ENCODE measurements around the gene LRRTM3.

Gene LRRTM3

GRCh38 chr10:67033878-67034277 lies 108.0 kb downstream of the LRRTM3 start:
- no peak for DNase-seq (ENCODE audit: low read depth)

GRCh38 chr10:67036808-67037207 lies 111.0 kb downstream of the LRRTM3 start:
- no peak for DNase-seq (ENCODE audit: low read depth)

GRCh38 chr10:67043041-67043440 lies 117.2 kb downstream of the LRRTM3 start:
- DNase-seq (ENCODE audit: low read depth) = no peak

GRCh38 chr10:67045404-67045803 lies 119.6 kb downstream of the LRRTM3 start:
- no peak for DNase-seq (ENCODE audit: low read depth)

GRCh38 chr10:67046507-67046906 lies 120.7 kb downstream of the LRRTM3 start:
- no peak for DNase-seq (ENCODE audit: low read depth)

GRCh38 chr10:67049988-67050387 lies 124.2 kb downstream of the LRRTM3 start:
- no peak for DNase-seq (ENCODE audit: low read depth)

GRCh38 chr10:67050415-67050814 lies 124.6 kb downstream of the LRRTM3 start:
- no peak for DNase-seq (ENCODE audit: low read depth)

GRCh38 chr10:67072654-67073053 lies 146.8 kb downstream of the LRRTM3 start:
- DNase-seq (ENCODE audit: low read depth) = no peak

- no peak for DNase-seq (ENCODE audit: low read depth)
These were observed 149.7 kb downstream of the LRRTM3 start for GRCh38 chr10:67075491-67075971.

GRCh38 chr10:67076144-67076543 lies 150.3 kb downstream of the LRRTM3 start:
- DNase-seq (ENCODE audit: low read depth) = no peak

GRCh38 chr10:67077376-67077775 lies 151.5 kb downstream of the LRRTM3 start:
- no peak for DNase-seq (ENCODE audit: low read depth)

- DNase-seq (ENCODE audit: low read depth) = no peak
These were observed 153.3 kb downstream of the LRRTM3 start for GRCh38 chr10:67079126-67079525.

- no peak for DNase-seq (ENCODE audit: low read depth)
These were observed 160.7 kb downstream of the LRRTM3 start for GRCh38 chr10:67086327-67087134.

GRCh38 chr10:67087135-67087425 lies 161.2 kb downstream of the LRRTM3 start:
- no peak for DNase-seq (ENCODE audit: low read depth)

GRCh38 chr10:67088036-67088435 lies 162.2 kb downstream of the LRRTM3 start:
- DNase-seq (ENCODE audit: low read depth) = no peak

GRCh38 chr10:67095531-67095930 lies 169.7 kb downstream of the LRRTM3 start:
- DNase-seq (ENCODE audit: low read depth) = no peak

GRCh38 chr10:67098461-67098860 lies 172.6 kb downstream of the LRRTM3 start:
- no peak for DNase-seq (ENCODE audit: low read depth)

- DNase-seq (ENCODE audit: low read depth) = no peak
These were observed 175.1 kb downstream of the LRRTM3 start for GRCh38 chr10:67100951-67101350.

- no peak for DNase-seq (ENCODE audit: low read depth)
These were observed 181.8 kb downstream of the LRRTM3 start for GRCh38 chr10:67107670-67108069.

- no peak for DNase-seq (ENCODE audit: low read depth)
These were observed 184.4 kb downstream of the LRRTM3 start for GRCh38 chr10:67110286-67110685.

- no peak for DNase-seq (ENCODE audit: low read depth)
These were observed 186.9 kb downstream of the LRRTM3 start for GRCh38 chr10:67112765-67113164.

GRCh38 chr10:67114945-67115344 lies 189.1 kb downstream of the LRRTM3 start:
- no peak for DNase-seq (ENCODE audit: low read depth)

GRCh38 chr10:67115972-67116371 lies 190.1 kb downstream of the LRRTM3 start:
- DNase-seq (ENCODE audit: low read depth) = no peak

- no peak for DNase-seq (ENCODE audit: low read depth)
These were observed 193.8 kb downstream of the LRRTM3 start for GRCh38 chr10:67119651-67120050.

All from EH (cell line).